GM19328 (cell line): ENCODE measurements around the gene GRIN2B.

ENCODE experiments used
- ATAC-seq: cut with Tn5 transposase; IDR thresholded peaks from one replicate; pipeline ENCODE4 v1.9.1; 2021; ENCODE audit warnings: mild to moderate bottlenecking, moderate library complexity; ENCODE audit not compliant: unreplicated experiment

Gene GRIN2B

GRCh38 chr12:13981296-13981962 is at the start of gene GRIN2B:
Gene GRIN2B (minus strand): TSS chr12:13981602. CDS start chr12:13866208, 115,394 bp downstream.
- ATAC-seq, result no peak

DNA sequence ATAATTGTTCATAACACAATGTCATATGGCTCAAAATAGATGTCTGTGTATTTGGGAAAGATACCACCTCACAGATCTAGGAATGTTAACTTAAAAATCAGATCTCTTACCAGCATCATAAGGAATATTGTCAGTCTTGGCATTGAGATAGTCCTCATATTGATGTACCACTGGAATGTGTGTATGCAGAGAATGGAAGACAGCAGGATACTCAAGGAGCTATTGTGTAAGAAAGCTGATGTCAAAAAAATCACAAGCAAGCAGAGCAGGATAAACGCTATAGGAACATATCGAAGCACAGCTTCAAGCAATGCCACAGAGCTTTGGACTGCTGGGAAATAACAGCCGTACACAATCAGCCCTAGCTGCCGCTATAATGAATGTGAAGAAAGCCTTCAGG is 45.1 kb upstream of the GRIN2B start:
- ATAC-seq, result no peak

DNA sequence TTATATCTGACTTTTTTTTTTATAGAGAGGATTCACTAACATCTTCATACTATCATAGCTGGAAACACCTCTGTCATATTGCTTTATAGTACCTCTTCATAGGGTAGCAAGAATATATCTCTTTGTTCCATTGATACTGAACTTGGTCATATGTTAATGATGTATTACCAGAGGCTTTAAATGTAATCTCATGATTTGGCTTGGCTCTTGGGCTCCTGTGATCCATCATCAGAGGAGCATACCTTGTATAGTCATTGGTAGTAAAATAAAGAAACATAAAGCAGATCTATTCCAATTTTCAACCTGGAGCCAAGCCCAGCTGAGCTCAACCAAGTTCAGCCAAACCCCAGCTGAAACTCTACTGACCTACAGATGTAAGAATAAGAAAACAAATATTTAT is 43.2 kb upstream of the GRIN2B start:
- no peak for ATAC-seq

DNA sequence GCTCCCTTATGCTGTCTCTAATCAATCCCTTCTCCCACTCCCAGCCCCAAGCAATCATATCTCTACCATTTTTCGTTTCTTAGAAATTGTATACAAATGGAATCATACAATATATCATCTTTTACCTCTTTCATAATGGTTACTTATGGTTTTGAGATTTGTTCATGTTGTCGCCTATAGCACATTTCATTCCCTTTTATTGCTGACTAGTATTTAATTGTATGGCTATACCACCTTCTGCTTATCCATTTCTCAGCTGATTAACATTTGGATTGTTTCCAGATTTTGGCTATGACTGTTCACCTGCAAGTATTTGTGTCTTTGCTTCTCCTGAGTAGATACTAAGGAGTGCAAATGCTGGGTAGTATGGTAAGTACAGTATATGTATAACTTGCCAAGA is 36.7 kb upstream of the GRIN2B start:
- ATAC-seq, result no peak

- no peak for ATAC-seq
Measured at GRCh38 chr12:14010989-14011388, 29.6 kb upstream of the GRIN2B start.

DNA sequence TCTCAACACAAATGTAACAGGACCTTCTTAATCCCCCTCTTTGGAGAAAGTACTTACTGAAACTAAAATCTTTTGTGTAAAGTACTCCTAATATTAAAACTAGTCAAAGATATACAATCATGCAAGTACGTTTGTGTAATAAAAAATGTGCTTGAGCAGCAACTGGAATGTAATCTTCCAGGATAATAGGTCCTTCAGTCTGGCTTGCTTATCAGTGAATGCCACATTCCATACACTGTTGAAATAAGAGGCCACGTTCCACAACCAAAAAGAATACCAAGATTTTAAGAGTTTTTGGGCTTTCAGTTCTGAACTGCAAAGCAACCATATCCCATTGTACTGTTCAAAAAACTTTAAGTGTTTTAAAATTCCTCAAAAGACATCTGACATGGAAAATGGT is 26.2 kb upstream of the GRIN2B start:
- ATAC-seq, result no peak

DNA sequence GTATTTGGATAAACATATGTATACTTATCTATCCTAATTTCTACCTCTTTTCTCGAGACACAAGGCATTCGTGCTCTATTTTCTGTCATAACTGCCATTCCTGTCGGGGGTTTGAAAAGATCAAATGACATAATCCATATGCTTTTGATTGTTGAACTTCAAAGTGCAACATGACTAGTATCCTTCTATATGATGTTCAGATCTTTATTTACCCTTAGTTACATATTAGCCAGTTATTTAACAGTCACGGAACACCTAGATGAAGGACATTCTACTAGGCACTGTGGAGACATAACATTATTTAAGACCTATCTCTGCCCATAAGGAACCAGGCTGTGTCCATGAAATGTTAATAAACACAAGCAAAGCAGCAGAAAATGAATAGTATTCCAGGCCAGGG is 11.2 kb upstream of the GRIN2B start:
- no peak for ATAC-seq

- ATAC-seq, result no peak
Measured at GRCh38 chr12:13992106-13992505, 10.7 kb upstream of the GRIN2B start.

DNA sequence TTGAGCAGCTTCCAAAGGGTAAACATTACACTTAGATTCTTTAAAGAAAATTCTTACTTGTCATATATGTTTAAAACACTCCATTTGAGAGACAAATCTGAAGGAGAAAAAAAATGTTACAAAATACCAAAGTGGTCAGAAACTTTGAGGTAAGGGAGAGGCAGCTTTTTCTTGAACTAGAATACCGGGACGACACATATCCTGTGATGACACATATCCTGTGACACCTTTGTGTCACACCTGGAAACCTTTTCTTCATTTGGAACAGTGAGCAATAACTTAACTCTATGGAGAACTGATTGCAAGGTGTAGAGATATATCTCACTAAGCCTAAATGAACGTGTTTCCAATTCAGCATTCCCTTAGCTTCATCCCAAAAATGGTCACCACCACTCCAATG is 4.6 kb upstream of the GRIN2B start:
- no peak for ATAC-seq

DNA sequence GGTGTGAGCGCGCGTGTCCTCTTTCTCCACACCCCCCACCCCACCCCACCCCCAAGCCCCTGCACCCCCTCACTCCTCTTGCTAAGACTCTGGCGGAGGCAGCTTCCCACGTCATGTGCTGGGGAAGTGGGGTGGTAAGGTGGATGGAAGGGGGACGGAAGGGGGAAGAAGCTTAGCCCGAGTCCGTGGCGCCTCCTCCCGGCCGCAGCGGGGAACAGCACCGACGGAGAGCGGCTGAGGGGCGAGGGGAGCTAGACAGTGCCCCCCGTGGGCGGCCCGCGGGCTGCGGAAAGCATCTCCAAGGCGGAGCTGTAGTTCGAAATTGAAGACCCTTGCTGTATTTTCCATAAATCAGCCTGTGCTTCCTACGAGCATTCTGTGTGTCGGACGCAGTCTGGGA is 588 bp upstream of the GRIN2B start:
- ATAC-seq, result no peak

- ATAC-seq, result no peak
Measured at GRCh38 chr12:13980538-13981295, 685 bp downstream of the GRIN2B start.

- ATAC-seq, result no peak
Measured at GRCh38 chr12:13979772-13980378, 1.5 kb downstream of the GRIN2B start.

DNA sequence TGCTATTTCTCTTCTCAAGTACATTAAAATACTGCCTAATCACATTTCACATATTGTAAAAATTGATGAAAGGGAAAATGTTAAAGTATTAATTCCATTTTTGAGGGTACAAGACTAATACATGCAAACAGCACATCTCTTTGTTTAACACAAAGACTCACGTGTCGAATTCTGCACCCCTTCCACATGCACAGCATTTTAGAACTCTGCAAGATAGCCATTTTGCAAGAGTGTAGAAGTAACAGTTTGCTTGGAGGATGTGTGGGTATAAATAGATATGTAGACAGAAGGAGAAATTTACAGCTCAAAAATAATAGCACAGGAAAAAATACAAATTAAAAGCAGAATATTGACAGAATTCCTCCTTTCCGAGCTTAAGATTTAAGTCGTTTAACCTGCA is 2.5 kb downstream of the GRIN2B start:
- ATAC-seq, result no peak

DNA sequence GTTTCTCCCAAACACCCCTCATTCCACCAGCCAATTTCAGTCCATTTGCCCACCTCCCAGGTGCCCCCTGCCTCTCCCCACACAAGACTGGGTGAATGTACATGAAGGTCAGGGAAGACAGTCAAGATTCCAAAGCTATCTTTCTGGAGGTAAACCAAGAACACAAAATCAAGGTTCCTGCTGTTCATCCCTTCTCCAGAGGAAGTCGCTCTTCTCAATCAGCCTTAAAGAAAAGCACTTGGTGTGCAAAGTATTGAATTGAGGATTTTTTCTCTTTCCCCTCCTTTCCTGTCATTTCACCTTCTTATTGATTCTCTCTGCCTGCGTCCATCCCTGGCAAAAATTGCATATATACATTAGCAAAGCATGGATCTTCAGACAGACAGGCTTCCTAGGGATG is 4.5 kb downstream of the GRIN2B start:
- ATAC-seq, result no peak

DNA sequence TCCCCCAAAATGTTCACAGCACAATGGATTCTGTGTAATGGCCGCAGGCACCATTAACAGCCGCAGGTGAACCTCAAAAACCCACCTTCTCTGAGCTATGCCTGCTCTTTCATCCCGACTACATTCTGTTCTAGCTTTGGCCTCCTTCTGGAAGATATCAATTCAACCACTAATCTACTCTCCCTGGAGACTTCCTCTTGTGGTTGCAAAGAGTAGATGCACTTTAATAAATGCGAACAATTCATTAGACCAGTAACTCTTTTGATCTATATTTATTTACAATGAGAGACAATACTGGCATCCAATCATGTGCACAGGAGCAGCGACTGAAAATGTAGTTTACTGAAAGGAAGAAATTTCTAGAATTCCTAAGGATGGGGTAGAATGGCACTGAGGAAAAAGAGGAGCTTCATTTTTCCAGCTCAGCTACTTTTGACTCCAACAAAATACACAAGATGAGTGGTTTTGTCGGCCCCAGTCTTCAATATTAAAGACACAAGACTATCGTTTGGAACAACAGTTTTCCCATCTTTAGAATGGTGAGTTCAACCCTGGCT is 5.3 kb downstream of the GRIN2B start:
- ATAC-seq, result no peak

- ATAC-seq, result no peak
Measured at GRCh38 chr12:13973996-13974395, 7.4 kb downstream of the GRIN2B start.

DNA sequence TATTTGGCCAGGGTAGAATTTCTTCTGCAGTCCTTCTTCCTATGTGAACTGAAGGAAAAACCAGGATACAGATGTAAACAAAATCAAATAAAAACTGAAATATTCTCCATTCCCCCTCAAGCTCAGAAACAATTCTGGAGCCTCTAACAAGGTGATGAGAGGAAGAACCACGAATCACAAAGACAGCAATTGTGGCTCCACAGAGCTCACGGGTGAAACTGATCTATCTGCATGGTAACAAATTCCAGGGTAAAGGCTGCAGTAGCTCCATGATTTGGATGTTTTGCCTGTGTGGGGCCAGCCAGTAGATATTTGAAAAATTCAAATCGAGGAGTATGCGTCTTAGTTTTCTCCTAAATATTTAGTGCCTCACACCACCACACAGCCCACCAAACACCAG is 10.6 kb downstream of the GRIN2B start:
- ATAC-seq, result no peak

DNA sequence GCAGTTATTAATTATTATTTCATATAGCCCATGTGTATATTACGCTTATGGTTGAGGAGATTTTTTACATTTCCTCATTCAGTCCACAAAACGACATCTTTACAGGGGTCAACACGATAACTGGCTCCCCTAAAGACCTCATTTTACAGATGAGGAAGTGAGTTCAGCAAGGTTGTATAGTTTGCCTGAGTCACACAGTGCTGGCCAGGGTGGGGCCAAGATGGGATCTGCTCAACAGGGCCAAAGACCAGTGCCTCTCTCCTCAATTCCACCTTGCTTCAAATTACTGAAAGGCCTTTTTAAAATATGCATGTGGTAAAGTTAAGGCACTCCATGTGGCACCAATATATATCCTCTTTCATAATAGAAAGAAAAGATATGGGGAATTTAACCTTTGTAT is 13.1 kb downstream of the GRIN2B start:
- no peak for ATAC-seq

DNA sequence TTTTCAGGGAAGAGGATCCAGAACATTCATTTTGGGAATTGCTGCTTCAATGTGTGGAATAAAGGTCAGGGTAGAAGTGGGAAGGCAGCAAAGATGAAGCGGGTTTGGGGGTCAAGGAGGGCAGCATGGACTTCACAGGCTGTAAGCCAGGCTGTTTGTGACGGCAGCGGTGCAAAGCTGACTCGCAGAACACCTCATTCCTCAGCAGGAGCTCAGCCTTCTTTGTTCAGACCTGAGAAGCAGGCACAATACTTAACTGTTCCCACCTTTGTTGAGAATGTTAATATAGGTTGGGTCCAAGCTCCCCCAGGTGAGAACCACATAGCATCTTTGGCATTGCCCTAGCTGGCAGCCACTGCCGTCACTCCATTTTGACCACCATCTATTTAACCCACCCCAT is 16.7 kb downstream of the GRIN2B start:
- ATAC-seq, result no peak

DNA sequence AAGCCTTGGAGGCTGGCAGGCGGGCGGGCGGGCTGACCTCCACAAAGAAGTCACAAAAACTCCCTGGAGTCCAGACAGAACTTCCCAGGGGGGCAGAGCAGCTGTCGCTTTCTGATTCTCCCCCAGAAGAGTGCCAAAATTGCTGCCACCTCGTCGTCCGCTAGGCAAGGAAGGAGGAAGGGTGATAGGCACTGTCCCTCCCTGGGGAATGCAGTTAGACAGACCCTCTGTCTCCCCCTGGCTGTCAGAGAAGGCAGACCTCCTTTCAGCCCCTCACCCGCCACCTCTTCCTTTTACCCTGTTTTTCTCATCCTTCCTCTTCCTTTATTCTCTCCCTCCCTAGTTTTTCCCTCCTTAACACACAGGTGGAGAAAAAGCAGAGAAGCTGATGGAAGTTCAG is 18.7 kb downstream of the GRIN2B start:
- ATAC-seq, result no peak

DNA sequence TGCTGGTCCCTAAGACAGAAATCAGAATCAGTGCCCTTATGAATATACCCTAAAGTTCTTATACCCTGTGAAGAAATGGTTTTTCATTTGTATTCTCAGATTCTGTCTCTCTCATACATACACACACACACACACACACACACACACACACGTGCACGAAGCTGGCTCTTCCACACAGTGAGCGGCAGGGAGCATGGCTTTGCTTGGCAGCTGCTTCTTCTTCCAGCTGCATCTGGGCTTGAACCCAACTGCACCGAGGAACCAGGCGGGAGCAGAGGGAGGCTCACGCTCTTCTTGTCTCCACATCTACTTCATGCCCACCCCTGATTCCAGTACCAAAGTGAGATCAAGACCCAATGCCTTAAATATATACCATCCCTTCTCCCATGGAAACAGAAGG is 19.4 kb downstream of the GRIN2B start:
- no peak for ATAC-seq

DNA sequence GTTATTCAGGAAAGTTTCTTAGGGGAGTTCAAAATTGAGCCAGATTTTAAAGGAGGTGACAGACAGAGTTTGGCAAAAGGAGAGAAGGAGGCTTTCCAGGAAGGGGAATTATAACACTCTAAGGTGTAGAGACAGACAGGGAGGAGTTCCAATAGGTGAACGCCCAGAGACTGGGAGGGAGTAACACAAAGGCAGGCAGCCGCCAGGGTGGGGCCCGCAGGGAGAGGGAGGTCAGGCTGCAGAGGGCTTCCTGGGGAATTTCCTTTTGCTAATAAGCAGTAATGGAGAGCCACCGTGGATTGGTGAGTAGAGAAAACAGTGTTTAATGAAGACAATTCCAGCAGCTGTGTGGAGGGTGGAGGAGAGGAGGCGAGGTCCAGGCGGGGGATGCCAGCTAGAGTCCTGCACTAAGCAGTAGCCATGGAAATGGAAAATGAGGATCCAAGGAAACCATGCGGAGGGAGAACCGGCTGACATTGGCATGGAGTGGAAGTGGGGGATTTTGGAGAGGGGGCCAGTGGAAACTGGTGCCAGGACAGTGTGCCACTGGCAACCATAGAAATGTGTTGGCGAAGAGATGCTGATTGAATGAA is 22.2 kb downstream of the GRIN2B start:
- no peak for ATAC-seq
